HG03039 (cell line): ENCODE measurements around the gene HTR5A.
"Not testable (repeated sequence)": the region's sequence is repeated elsewhere in the genome, so short reads cannot be mapped to it uniquely, and the experiment has no call there.

ENCODE experiments used
- ATAC-seq: cut with Tn5 transposase; IDR thresholded peaks from one replicate; pipeline ENCODE4 v1.9.1; 2021; ENCODE audit warnings: mild to moderate bottlenecking, moderate library complexity; ENCODE audit not compliant: unreplicated experiment

HTR5A gene

DNA sequence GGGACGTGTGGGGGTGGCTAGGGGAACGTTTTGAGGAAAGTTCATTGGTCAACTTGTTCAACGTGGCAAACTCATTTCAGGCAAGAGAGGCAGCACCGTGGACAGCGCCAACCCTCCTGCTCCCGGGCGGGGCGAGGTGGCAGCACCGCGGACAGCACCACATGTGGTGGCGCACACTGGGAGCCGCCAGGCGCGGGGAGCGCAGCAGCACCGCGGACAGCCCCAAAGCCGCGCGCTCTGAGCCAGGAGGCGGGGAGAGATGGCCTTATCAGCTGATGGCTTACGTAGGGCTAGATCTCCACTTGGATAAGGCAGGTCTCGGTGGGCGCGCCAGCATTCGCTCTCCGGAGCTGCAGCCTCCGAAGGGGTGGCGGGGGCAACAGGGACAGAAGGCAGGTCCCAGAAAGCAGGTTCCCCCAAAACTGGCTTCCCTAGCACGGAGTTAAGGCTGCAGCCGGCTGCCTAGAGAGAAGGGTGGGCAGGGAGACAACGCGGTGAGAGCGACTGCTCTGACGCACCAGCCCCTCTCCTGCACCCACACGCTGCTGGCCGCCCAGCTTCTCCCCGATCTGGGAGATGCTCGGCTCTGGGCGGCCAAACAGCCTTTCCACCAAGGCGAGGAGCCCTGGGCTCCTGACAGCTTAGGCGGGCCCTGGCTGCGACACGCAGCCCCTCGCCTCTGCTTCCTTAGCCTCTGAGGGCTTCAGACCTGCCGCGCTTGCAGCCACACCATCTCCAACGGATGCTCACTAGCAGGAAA is at the start of gene HTR5A:
Gene HTR5A (plus strand): TSS at position 333 of the 760 bp plus-strand sequence. CDS start 576 bp downstream, outside the sequence.
- ATAC-seq: peak; percentile 82

DNA sequence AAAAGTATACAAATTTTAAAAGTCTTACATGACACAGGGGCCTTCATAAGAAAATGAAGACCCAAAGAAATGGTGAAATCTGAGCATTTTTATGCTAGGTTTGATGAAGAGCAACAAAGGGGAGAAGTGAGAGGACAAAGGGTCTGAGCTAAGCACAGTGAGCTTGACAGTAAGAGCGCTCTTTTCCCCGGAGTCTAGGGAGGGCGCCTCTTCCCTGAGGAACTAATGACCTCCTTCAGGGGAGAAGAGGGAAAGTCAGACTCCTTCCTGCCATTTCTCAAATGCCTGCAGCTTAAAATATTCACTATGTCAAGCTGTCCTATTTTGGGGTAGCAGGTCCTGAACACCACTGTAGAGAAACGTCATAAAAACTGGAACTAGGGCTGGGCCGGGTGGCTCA is 49.1 kb upstream of the HTR5A start:
- ATAC-seq: no peak

DNA sequence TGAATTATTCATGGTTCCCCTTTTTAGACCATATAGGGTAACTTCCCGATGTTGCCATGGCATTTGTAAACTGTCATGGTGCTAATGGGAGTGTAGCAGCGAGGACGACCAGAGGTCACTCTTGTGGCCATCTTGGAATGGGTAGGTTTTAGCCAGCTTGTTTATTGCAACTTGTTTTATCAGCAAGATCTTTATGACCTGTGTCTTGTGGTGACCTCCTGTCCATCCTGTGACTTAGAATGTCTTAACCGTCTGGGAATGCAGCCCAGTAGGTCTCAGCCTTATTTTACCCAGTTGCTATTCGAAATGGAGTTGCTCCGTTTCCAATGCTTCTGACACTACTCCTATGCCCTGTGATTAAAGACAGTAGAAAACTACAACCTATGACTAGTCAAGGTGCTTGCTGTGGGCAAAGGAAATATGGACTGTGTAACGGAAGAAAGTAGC is 48.4 kb upstream of the HTR5A start:
- ATAC-seq: no peak

DNA sequence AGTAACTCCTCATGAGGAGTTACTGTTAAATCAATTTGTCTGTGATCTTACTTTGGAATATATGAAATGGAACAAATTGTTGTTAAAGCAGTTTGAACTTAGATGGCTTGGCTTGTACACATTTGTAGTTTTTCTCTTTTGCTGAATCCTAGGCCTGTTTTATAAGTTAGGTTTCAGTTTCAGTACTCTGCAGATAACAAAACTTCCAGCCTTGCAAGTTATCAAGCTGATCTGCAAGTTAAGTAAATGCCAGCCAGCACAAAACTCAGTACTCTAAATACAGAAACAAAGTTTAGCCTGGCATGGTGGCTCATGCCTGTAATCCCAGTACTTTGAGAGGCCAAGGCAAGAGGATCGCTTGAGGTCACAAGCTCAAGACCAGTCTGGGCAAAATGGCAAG is 42.2 kb upstream of the HTR5A start:
- ATAC-seq: no peak

DNA sequence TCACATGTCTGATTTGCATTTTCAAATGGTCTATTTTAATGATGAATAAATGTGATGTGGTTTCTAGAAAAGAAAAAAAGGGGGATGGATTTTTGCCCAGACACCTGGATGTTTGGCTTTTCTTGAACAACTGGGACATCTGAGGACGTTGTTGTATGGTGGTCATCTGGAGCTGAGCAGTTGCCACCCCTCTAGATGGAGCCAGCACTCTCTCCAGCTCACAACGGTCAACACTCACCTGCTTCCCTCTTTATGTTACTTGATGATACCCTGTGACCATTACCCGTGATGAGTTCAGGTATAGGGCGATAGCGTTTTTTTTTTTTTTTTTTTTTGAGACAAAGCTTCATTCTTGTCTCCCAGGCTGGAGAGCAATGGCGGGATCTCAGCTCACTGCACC is 37.1 kb upstream of the HTR5A start:
- ATAC-seq: no peak

DNA sequence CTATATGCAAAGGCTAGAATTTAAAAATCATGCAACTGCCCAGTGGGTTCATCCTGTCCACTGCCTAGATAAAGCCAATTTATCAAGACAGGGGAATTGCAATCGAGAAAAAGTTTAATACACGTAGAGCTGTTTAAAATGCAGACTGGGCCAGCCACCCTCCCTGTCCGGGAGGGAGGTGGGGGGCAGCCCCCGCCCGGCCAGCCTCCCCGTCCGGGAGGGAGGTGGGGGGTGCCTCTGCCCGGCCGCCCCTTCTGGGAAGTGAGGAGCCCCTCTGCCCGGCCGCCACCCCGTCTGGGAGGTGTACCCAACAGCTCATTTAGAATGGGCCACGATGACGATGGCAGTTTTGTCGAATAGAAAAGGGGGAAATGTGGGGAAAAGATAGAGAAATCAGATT is 35.6 kb upstream of the HTR5A start:
- not testable (repeated sequence) for ATAC-seq

DNA sequence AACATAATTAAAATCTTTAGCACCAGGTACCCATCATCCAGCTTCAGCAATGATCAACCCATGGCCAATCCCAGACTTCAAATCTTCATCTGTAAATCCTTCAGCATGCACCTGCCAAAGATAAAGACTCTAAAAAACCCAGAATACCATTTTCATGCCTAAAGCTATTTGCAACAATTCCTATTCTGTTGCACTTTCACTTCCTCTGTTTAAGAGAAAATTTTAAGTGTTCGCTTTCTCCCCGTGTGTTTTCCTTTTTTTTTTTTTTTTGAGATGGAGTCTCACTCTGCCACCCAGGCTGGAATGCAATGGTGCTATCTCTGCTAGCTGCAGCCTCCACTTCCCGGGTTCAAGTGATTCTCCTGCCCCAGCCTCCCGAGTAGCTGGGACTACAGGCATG is 31.8 kb upstream of the HTR5A start:
- ATAC-seq: no peak

DNA sequence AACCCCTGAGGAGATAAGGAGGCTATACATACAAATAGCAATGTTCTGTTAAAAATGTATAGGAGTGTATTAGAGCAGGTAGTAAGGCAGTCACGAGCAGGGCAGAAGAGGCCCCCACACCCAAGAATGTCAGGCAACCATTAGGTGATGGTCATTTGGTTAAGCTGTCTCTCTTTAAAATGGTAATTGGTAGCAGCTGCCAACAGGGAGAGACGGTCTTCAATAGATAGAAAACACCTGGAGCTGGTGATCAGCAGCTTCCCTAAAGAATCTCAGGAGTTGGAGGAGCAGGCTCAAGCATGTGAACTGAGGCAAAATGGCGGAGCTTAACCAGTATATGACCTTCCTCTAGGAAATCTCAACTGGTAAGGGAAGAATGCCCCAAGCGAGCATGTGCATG is 26.4 kb upstream of the HTR5A start:
- ATAC-seq: no peak

DNA sequence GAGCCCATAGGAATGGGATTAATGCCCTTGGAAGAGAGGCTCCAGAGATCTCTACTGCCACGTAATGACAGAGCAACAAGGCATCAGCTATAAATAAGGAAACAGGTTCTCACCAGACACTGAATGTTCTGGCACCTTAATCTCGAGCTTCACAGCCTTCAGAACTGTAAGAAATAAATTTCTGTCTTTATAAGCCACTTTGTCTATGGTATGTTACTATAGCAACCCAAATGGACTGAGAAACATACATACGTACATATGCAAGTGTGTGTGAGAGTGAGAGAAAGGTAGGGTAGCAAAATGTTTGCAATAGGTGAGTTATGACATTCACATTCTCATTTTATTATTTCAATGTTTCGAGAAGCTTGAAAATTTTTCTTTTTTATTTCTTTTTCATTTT is 22.1 kb upstream of the HTR5A start:
- ATAC-seq: no peak

DNA sequence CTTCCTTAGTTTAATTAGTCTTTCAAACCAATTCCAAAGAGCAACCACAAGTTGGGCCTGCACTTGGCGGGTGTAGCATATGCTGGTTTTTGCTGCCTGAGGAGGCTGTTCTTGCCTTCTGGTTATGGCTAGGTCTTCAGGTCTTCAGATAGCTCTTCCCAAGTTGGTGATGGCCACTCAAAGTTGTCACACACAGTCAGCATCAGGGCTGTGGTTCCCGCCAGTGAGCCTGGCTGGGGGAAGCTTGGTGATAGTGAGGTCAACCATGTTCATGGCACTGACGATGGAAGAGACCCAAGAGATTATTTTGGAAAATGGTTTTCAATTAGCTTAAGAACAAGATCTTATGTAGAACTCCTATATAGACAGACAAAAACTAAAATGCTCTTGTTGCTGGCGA is 18.8 kb upstream of the HTR5A start:
- no peak for ATAC-seq

DNA sequence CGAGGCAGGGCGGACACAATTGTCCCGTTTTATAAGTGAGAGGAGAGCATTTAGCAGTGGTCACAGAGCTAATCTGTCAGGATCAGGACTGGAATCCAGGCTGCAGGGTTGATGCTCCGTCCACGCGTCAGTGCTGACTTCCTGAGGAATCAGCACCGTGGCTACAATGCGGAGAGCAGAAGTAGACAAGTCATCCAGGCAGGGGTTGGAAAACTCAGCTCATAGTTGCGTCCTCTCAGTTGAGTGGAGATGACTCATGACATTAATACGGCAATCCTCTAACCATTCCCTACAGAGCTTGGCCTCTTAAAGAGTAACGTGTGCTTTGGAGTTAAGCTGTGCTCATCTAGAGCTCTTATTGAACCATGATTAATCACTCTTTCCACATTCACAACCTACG is 17.1 kb upstream of the HTR5A start:
- no peak for ATAC-seq

DNA sequence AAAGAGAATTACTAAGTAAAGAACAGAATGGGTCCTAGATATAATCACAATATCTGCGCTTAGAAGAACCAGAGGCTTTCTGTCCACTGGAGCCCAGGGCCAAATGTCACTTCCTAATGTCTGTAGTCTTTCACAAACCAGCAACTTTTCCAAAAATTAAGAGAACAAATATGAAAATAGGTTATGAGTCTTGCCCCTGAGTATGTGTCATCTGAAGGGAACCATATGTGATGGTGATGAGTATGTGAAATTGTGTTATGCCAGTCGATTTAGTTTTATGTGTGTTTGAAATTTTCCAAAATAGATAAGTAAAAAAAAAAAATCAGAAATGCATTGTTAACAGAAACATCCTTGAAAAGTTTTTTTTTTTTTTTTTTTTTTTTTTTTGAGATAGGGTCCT is 15.4 kb upstream of the HTR5A start:
- no peak for ATAC-seq

DNA sequence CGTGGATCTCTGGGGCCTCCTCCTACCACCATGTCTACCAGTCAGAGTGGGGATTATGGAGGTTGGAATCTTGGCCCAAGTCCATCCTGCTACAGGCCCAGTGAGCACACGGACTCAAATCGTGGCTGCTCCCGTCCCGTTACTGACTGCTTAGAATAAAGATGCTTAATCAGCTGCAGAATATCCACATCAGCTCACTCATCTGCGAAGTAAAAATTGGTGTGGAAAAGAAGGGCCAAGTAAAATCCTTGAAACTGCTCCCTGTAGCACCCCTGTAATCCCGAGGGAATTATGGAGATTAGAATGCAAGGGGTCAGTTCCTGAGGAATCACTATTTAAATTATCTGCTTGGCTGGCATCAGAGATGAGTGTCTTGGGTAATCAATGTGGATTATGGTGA is 13.0 kb upstream of the HTR5A start:
- no peak for ATAC-seq

DNA sequence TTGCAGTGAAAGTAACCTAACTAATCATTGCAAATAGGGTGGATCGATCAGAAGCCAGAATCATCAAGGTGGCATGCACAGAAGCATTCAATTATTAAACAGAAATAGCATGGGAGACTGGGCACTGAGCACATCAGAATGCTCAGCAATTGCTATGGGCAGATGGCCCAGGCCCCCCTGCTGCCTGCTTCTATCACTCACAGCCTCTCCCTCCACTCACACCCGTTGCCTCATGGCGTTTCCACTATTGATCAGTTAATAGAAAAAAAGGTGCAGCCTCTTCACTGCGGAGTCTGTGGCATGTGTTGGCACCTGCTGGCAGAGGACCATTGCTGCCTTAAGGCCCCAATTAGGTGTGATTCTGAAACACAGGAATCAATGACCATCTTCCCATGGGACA is 11.2 kb upstream of the HTR5A start:
- no peak for ATAC-seq

DNA sequence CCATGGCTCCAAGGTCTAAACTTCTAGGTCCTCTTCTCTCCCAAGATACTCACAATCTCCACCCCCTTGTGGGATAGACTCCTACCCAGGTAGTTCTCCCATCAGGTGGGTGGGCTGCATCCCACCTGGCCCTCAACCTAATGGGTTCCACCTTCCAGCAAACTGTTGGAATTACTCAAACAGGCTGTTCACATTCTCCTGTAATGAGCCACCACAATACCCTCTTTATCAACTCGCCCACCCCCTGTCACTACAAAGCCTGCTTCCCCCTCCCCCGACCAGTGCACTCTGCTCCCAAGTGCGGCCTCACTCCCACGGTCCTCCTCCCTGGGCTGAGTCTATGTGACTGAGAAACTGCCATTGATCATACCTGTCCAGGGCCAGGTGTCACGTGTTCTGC is 10.4 kb upstream of the HTR5A start:
- no peak for ATAC-seq

DNA sequence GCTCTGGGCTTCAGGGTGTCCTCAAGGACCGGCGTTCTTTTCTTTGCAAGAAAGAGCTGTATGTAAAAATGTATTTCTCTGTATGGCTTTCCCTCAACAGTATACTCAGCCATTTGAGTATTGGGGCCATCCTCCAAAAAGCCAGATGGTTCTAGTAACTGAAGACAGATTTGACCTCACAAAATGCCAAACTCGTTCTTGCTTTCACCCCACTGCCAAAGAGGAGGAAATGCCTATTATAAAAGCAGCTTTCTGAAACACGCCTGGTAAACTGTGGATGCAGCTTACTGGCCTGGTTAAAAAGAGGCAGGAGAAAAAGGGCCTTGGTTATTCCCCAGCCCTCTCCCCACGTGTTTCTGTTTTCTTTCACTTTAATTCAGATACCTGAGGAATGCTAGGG is 7.7 kb upstream of the HTR5A start:
- no peak for ATAC-seq

DNA sequence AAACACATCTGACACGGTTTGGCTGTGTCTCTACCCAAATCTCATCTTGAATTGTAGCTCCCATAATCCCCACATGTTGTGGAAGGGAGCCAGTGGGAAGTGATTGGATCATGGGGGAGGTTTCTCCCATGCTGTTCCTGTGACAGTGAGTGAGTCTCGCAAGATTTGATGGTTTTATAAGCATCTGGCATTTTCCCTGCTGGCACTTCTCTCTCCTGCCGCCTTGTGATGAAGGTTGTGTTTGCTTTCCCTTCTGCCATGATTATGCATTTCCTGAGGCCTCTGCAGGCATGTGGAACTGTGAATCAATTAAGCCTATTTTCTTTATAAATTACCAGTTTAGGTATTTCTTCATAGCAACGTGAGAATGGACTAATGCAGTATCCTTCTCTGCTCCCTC is 5.9 kb upstream of the HTR5A start:
- no peak for ATAC-seq

DNA sequence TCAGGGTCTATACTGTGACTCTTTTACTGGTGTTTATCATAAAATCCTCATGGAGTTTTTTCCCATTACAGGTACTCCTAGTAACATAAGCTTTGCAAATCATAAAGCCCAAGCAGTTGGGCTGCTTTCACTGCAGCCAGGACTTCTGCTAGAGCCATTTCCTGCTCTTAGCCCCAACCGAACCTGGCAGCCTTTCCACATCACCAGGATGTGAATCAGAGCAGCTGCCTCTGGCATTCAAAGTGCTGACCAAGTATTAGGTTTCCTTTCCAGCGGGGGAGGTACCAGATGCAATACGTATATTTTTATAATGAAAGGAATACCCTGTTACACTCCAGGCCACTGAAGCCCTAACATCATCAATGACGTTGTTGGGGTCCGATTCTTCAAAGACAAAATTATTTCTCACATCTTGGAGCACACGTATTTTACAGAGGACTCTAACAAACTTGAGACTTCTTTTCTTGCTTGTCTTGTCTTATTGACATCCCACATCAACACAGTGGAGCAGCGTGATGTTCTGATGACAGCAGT is 3.6 kb upstream of the HTR5A start:
- no peak for ATAC-seq

DNA sequence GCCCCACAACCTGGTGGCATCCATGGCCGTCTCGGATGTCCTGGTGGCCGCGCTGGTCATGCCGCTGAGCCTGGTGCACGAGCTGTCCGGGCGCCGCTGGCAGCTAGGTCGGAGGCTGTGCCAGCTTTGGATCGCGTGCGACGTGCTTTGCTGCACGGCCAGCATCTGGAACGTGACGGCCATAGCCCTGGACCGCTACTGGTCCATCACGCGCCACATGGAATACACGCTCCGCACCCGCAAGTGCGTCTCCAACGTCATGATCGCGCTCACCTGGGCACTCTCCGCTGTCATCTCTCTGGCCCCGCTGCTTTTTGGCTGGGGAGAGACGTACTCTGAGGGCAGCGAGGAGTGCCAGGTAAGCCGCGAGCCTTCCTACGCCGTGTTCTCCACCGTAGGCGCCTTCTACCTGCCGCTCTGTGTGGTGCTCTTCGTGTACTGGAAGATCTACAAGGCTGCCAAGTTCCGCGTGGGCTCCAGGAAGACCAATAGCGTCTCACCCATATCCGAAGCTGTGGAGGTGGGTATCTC is 1.1 kb downstream of the HTR5A start:
- ATAC-seq: no peak

DNA sequence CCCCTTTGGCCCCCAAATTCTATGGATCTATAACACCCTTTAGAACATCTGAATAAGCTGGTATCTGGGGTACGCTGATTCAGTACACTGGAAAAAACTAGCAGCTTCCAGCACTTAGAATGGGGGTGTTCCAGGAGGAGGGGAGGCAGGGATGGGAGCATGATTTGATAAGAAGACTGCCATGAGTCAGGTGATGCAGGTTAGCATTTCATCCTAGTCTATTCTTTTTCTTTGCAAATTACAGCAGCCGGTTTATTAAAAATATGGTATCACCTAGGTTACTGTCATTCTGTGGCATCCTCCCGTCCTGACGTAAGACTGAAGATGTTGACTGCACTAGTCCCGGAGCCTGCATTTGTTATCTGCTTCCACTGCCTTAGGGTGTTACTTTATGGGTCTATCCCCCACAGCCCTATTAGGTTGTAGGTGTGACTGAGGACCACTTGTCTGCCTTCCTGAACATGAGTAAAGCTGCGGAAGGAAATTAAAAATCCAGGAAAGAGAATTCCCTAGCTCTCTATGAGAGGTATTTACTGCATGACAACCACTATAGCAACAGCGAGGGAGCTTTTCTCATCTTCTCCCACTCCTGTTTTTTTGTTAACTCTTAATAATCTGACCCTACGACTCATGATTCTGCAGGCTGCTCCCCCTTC is 1.9 kb downstream of the HTR5A start:
- no peak for ATAC-seq

DNA sequence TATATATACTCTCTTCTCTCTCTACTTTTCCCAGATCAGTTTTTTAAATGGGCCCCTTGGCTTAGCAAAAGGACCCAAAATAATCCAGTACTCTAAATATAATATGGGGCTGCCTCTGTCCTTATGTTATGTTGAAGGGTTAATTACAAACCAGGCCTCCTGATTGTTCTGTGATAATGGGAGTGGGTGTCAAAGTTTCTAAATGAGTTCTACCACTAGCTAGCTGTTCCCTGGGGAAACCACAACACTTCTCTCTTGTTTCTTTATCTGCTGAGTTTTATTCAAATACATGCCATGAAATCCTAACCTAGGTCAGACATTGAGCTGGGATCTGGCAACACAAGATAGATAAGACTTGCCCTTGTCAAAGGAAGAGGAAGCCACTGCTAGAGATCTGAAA is 3.8 kb downstream of the HTR5A start:
- no peak for ATAC-seq

DNA sequence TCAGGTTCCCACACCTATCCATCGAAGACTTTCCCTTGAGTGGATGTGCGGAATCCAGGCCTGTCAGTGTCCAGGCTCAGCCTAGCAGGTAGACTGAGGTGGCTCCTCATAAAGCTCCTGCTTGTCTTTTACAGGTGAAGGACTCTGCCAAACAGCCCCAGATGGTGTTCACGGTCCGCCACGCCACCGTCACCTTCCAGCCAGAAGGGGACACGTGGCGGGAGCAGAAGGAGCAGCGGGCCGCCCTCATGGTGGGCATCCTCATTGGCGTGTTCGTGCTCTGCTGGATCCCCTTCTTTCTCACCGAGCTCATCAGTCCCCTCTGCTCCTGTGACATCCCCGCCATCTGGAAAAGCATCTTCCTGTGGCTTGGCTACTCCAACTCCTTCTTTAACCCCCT is 13.9 kb downstream of the HTR5A start:
- ATAC-seq: no peak
